ENCODE data around the gene RAMP2.

DNA sequence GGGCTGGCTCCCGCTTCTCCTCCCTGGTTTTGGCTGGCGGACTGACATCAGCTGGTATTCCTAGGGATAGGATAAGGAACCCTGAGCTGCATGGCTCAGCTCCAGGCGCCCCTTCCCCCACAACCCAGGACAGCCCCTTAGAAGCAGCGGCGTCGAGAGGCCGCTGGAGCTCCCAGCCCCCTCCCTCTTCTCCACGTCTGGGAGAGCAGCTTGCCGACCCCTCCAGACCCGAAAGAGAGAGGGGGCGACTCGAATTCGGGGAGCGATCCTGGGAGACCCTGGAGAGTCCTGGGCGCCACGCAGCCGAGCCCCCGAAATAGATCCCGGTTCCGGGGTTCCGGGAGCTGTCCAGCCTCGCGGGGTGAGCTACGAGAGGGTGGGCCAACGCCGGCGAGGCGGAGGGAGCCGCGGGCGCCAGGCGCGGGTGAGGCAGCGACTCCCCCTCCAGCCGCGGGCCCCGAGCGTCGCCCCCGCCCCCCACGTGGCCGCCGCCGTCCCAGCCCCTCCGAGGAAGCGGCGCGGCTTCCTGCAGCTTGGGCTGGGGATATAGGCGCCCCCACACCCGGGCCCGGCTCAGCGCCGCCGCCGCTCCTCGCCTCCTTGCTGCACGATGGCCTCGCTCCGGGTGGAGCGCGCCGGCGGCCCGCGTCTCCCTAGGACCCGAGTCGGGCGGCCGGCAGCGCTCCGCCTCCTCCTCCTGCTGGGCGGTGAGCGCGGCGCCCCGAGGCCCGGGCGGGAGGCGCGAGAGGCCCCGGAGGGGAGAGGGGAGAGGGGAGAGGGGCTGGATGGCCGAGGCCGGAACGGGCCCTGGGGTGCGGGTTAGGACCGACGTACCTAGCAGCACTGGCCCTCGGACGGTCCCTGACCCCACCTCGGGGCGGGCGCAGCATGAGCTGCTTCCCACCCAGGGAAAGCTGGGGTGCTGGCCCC is at the start of gene RAMP2:
- TF ChIP-seq, protein P1, sequence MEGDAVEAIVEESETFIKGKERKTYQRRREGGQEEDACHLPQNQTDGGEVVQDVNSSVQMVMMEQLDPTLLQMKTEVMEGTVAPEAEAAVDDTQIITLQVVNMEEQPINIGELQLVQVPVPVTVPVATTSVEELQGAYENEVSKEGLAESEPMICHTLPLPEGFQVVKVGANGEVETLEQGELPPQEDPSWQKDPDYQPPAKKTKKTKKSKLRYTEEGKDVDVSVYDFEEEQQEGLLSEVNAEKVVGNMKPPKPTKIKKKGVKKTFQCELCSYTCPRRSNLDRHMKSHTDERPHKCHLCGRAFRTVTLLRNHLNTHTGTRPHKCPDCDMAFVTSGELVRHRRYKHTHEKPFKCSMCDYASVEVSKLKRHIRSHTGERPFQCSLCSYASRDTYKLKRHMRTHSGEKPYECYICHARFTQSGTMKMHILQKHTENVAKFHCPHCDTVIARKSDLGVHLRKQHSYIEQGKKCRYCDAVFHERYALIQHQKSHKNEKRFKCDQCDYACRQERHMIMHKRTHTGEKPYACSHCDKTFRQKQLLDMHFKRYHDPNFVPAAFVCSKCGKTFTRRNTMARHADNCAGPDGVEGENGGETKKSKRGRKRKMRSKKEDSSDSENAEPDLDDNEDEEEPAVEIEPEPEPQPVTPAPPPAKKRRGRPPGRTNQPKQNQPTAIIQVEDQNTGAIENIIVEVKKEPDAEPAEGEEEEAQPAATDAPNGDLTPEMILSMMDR (IDR thresholded peaks at IDR 0.05; ENCODE audit: low read length): no peak
- TF ChIP-seq EZH2 (IDR thresholded peaks at IDR 0.05; ENCODE audit: borderline replicate concordance, low read length): no peak

All from OCI-LY1 (cell line).